CD14-positive monocyte (primary cell): Measurements from ENCODE around the gene PCDHGB4. TPM values are rescaled to one million over a fixed set of nuclear protein-coding genes. Genes with fewer than 3 reads are reported as not detected.

Experiments
- DNase-seq, 3 donors: peaks; one replicate each; pipeline ENCODE4 v3.0.0-alpha.2; 2011 to 2022
- H2AFZ ChIP-seq: 2 replicates; pipeline ENCODE4 v1.6.0; 2012; ENCODE audit warnings: mild to moderate bottlenecking, low read depth, low read length, inconsistent platforms; ENCODE audit not compliant: insufficient read depth, poor library complexity, severe bottlenecking
- H3K27ac ChIP-seq, 2 donors: 1 replicate in 1 of 2; 2 replicates in 1 of 2; pipeline ENCODE4 v1.5.1; 2012 to 2013; ENCODE audit warnings: low read length in 2 of 2, control low read depth in 1 of 2, inconsistent platforms in 1 of 2, low read depth in 1 of 2, mild to moderate bottlenecking in 1 of 2
- H3K27me3 ChIP-seq, 2 donors: one replicate each; pipeline versions ENCODE4 v1.6.0 to v1.6.1; 2011 to 2013; ENCODE audit warnings: low read length in 2 of 2; ENCODE audit not compliant: control insufficient read depth in 2 of 2, insufficient read depth in 2 of 2
- H3K36me3 ChIP-seq, 2 donors: replicated peaks in 1 of 2; 1 replicate in 1 of 2; 2 replicates in 1 of 2; pipeline versions ENCODE4 v1.5.1 to v1.6.1; 2012 to 2013; ENCODE audit warnings: low read length in 2 of 2, control low read depth in 1 of 2, inconsistent platforms in 1 of 2, mild to moderate bottlenecking in 1 of 2; ENCODE audit not compliant: insufficient read depth in 2 of 2, control insufficient read depth in 1 of 2
- H3K4me1 ChIP-seq, 2 donors: 1 replicate in 1 of 2; 2 replicates in 1 of 2; pipeline versions ENCODE4 v1.5.1 to v1.6.1; 2012 to 2013; ENCODE audit warnings: low read length in 2 of 2, control low read depth in 1 of 2, inconsistent platforms in 1 of 2, mild to moderate bottlenecking in 1 of 2, moderate library complexity in 1 of 2; ENCODE audit not compliant: insufficient read depth in 2 of 2, control insufficient read depth in 1 of 2
- H3K4me2 ChIP-seq: replicated peaks from 2 replicates; pipeline ENCODE3; 2012; ENCODE audit warnings: low read length, moderate library complexity, mild to moderate bottlenecking; ENCODE audit not compliant: poor library complexity, severe bottlenecking; ENCODE audit errors: extremely low read depth
- H3K4me3 ChIP-seq, 3 experiments: fragments of 200-600 bp in 1 of 3; sonication (generic) in 1 of 3; replicated peaks in 1 of 3; 1 replicate in 2 of 3; 2 replicates in 1 of 3; pipeline ENCODE4 v1.5.1; 2011 to 2013; ENCODE audit warnings: low read length in 3 of 3, mild to moderate bottlenecking in 3 of 3, control low read depth in 2 of 3, low read depth in 2 of 3, inconsistent platforms in 1 of 3, moderate library complexity in 1 of 3
- H3K79me2 ChIP-seq: 2 replicates; pipeline ENCODE4 v1.6.0; 2012; ENCODE audit warnings: mild to moderate bottlenecking, control low read depth, inconsistent platforms, low read length, moderate library complexity; ENCODE audit not compliant: insufficient read depth
- H3K9ac ChIP-seq: 2 replicates; pipeline ENCODE4 v1.6.0; 2017; ENCODE audit warnings: low read length, mild to moderate bottlenecking; ENCODE audit not compliant: insufficient read depth, poor library complexity, severe bottlenecking
- H3K9me3 ChIP-seq, 2 donors: replicated peaks in 1 of 2; 1 replicate in 1 of 2; 2 replicates in 1 of 2; pipeline versions ENCODE4 v1.5.1 to v1.6.1; 2012 to 2013; ENCODE audit warnings: low read length in 2 of 2, control low read depth in 1 of 2; ENCODE audit not compliant: control insufficient read depth in 1 of 2, insufficient read depth in 1 of 2
- H4K20me1 ChIP-seq: 2 replicates; pipeline ENCODE4 v1.6.0; 2012; ENCODE audit warnings: mild to moderate bottlenecking, low read length, control low read depth, moderate library complexity; ENCODE audit not compliant: insufficient read depth
- H3K27ac Mint-ChIP-seq, 7 donors: one replicate each; pipeline ENCODE4 v1.8.0; 2020; ENCODE audit warnings: mild to moderate bottlenecking in 7 of 7, mixed read lengths in 7 of 7, moderate library complexity in 6 of 7, inconsistent platforms in 2 of 7
- H3K27me3 Mint-ChIP-seq, 3 donors: one replicate each; pipeline ENCODE4 v1.8.0; 2021 to 2022; ENCODE audit warnings: low read depth in 3 of 3, mild to moderate bottlenecking in 3 of 3, mixed read lengths in 3 of 3, moderate library complexity in 3 of 3, inconsistent platforms in 1 of 3
- H3K36me3 Mint-ChIP-seq, 2 donors: one replicate each; pipeline ENCODE4 v1.8.0; 2020; ENCODE audit warnings: mixed read lengths in 2 of 2, inconsistent platforms in 1 of 2, mild to moderate bottlenecking in 1 of 2
- H3K4me1 Mint-ChIP-seq: one replicate; pipeline ENCODE4 v1.8.0; 2020; ENCODE audit warnings: mild to moderate bottlenecking, mixed read lengths
- H3K4me3 Mint-ChIP-seq, 2 donors: one replicate each; pipeline ENCODE4 v1.8.0; 2020; ENCODE audit warnings: mild to moderate bottlenecking in 2 of 2, mixed read lengths in 2 of 2, moderate library complexity in 1 of 2
- H3K9me3 Mint-ChIP-seq, 7 donors: one replicate each; pipeline ENCODE4 v1.8.0; 2020 to 2022; ENCODE audit warnings: mixed read lengths in 7 of 7, mild to moderate bottlenecking in 6 of 7, moderate library complexity in 6 of 7, inconsistent platforms in 2 of 7
- WGBS: methylation state at CpG from one replicate; pipeline ENCODE4 v1.1.5; 2013; ENCODE audit warnings: missing lambda C conversion rate; ENCODE audit not compliant: insufficient coverage; 5-methylcytosine and 5-hydroxymethylcytosine counted together
- intact Hi-C, 2 donors: fragments of 100-400 bp; cut with micrococcal nuclease; formaldehyde crosslinking; loops; one replicate each; pipeline versions ENCODE4 v1.15.0 to v1.15.1; 2023
- polyA plus RNA-seq, 3 donors: library from polyadenylated mRNA; depleted of rRNA in 1 of 3; unstranded in 2 of 3; stranded (reverse) in 1 of 3; fragments of 300-500 nt in 2 of 3; fragments of >200 nt in 1 of 3; fragmentation: Illumina TruSeq in 2 of 3; gene quantifications; 1 replicate in 2 of 3; 2 replicates in 1 of 3; pipeline ENCODE4 v1.2.3, GENCODE V29; 2012 to 2021
- TF ChIP-seq, protein P1 (sequence below): fragments of 200-600 bp; IDR thresholded peaks from one replicate; pipeline ENCODE4 v1.8.0; 2022; ENCODE audit warnings: antibody characterized with exemption, mild to moderate bottlenecking

The PCDHGB4 gene
- polyA plus RNA-seq, 3 donors = not detected

DNA sequence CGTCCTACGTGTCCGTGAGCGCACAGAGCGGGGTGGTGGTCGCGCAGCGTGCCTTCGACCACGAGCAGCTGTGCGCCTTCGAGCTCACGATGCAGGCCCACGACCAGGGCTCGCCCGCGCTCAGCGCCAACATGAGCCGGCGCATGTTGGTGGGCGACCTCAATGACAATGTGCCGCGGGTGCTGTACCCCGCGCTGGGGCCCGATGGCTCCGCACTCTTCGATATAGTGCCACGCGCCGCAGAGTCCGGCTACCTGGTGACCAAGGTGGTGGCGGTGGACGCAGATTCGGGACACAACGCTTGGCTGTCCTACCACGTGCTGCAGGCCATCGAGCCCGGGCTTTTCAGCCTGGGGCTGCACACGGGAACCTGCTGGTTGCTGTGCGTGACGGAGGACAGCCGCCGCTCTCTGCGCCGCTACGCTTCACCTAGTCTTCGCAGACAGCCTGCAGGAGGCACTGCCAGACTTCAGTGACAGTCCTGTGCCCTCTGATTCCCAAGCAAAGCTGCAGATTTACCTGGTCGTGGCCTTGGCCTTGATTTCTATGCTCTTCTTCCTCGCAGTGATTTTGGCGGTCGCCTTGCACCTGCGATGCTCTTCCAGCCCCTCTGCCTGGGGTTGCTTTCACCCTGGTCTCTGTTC is 40.4 kb downstream of the PCDHGB4 start:
- H3K9ac ChIP-seq = no peak overlapping the region
- intact Hi-C loops = no loop called here
- H3K27ac ChIP-seq = no peak overlapping the region
- H3K9me3 ChIP-seq = peaks cover 45 to 51% of the 10 kb centered on the region in 2 donors
- H4K20me1 ChIP-seq = no peaks in the 10 kb centered on the region
- H3K27me3 ChIP-seq = peaks cover 57 to 99% of the 10 kb centered on the region in 2 donors
- no peaks in the 10 kb centered on the region for H3K36me3 ChIP-seq
- no peaks in the 10 kb centered on the region for H3K79me2 ChIP-seq
- TF ChIP-seq, protein P1, sequence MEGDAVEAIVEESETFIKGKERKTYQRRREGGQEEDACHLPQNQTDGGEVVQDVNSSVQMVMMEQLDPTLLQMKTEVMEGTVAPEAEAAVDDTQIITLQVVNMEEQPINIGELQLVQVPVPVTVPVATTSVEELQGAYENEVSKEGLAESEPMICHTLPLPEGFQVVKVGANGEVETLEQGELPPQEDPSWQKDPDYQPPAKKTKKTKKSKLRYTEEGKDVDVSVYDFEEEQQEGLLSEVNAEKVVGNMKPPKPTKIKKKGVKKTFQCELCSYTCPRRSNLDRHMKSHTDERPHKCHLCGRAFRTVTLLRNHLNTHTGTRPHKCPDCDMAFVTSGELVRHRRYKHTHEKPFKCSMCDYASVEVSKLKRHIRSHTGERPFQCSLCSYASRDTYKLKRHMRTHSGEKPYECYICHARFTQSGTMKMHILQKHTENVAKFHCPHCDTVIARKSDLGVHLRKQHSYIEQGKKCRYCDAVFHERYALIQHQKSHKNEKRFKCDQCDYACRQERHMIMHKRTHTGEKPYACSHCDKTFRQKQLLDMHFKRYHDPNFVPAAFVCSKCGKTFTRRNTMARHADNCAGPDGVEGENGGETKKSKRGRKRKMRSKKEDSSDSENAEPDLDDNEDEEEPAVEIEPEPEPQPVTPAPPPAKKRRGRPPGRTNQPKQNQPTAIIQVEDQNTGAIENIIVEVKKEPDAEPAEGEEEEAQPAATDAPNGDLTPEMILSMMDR = no peak
- H3K4me3 ChIP-seq = no peak overlapping the region
- Mint-ChIP-seq H3K4me3 (peak overlapping the region in 1 of 2 donors; percentile 67), H3K27me3 (peaks cover 76 to 88% (median 82%) of the 10 kb centered on the region in 3 donors), H3K36me3 (peaks cover 18 to 22% of the 10 kb centered on the region in 2 donors), H3K27ac (peak overlapping the region in 1 of 7 donors; percentile 60), H3K9me3 (peaks cover 28 to 56% (median 45%) of the 10 kb centered on the region in 7 donors), H3K4me1 (peaks cover 21% of the 10 kb centered on the region)
- DNase-seq = no peak
- H3K4me2 ChIP-seq = no peak overlapping the region
- H2AFZ ChIP-seq = no peak overlapping the region
- WGBS = 60% methylated on average over 51 of the region's 53 CpGs
- H3K4me1 ChIP-seq = peaks cover 17 to 19% of the 10 kb centered on the region in 2 donors

DNA sequence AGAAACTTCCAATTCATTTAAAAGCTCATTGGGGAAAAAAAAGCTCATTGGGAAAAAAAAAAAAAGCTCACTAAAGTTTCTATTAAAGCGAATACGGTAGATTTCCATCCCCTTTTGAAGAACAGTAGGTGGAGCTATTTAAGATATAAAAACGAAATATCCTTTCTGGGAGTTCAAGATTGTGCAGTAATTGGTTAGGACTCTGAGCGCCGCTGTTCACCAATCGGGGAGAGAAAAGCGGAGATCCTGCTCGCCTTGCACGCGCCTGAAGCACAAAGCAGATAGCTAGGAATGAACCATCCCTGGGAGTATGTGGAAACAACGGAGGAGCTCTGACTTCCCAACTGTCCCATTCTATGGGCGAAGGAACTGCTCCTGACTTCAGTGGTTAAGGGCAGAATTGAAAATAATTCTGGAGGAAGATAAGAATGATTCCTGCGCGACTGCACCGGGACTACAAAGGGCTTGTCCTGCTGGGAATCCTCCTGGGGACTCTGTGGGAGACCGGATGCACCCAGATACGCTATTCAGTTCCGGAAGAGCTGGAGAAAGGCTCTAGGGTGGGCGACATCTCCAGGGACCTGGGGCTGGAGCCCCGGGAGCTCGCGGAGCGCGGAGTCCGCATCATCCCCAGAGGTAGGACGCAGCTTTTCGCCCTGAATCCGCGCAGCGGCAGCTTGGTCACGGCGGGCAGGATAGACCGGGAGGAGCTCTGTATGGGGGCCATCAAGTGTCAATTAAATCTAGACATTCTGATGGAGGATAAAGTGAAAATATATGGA is 43.0 kb downstream of the PCDHGB4 start, which contains the start of gene PCDHGA12:
Gene PCDHGA12 (plus strand): TSS at position 176 of the 782 bp plus-strand sequence. CDS start 253 bp downstream, at position 429.
- peaks cover 25 to 63% (median 47%) of the 10 kb centered on the region in 7 donors for H3K9me3 Mint-ChIP-seq
- peaks cover 21% of the 10 kb centered on the region for H3K4me1 Mint-ChIP-seq
- H4K20me1 ChIP-seq = no peaks in the 10 kb centered on the region
- H2AFZ ChIP-seq = peak within 1 kb of the TSS; percentile 68
- intact Hi-C loops = no loop called here
- H3K79me2 ChIP-seq = no peaks in the 10 kb centered on the region
- peaks cover 41 to 93% of the 10 kb centered on the region in 2 donors for H3K27me3 ChIP-seq
- TF ChIP-seq, protein P1 = peak; percentile 68
- no peaks in the 10 kb centered on the region for H3K36me3 ChIP-seq
- H3K27me3 Mint-ChIP-seq = peaks cover 63 to 78% (median 75%) of the 10 kb centered on the region in 3 donors
- H3K36me3 Mint-ChIP-seq = peaks cover 20 to 22% of the 10 kb centered on the region in 2 donors
- H3K4me1 ChIP-seq = peaks cover 17 to 19% of the 10 kb centered on the region in 2 donors
- peak; percentile 37 to 59 (median 42) for DNase-seq
- 19% methylated on average over 23 of the region's 33 CpGs for WGBS
- peak within 1 kb of the TSS; percentile 5 for H3K9ac ChIP-seq
- H3K9me3 ChIP-seq = peaks cover 47 to 49% of the 10 kb centered on the region in 2 donors
- peak within 1 kb of the TSS in 3 of 7 donors; percentile 23 to 50 (median 45) for H3K27ac Mint-ChIP-seq
- H3K27ac ChIP-seq = no peak within 1 kb of the TSS
- H3K4me3 Mint-ChIP-seq = peak within 1 kb of the TSS; percentile 53 to 84
- H3K4me2 ChIP-seq = peak within 1 kb of the TSS; percentile 64
- peak within 1 kb of the TSS; percentile 2 to 72 (median 23) for H3K4me3 ChIP-seq
